GM21367 (cell line): Measurements from ENCODE around the gene NDRG2.
A peak's percentile ranks its signal among the peaks of the same experiment; 100 is the strongest.

ENCODE experiments used
- ATAC-seq: cut with Tn5 transposase; IDR thresholded peaks from one replicate; pipeline ENCODE4 v1.9.1; 2021; ENCODE audit not compliant: unreplicated experiment

Gene NDRG2

DNA sequence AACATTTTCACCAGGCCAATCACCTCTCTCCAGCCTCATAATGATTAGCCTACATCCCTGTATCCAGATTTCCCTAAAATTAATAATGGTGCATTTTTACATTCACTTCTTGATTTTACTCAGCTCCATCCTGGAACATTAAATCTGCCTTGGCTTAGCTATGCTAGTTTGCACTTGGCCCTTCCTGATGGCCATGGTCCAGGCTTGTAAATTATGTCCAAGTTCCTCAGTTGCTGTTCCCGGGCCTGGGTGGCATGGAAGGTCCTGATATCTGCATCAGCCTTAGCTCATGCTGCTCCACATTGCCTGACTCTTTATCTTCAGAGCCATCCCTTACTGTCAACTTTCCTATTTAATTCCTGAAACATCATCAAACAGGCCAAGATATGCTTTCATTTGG is 46.2 kb downstream of the NDRG2 start:
- no peak for ATAC-seq

DNA sequence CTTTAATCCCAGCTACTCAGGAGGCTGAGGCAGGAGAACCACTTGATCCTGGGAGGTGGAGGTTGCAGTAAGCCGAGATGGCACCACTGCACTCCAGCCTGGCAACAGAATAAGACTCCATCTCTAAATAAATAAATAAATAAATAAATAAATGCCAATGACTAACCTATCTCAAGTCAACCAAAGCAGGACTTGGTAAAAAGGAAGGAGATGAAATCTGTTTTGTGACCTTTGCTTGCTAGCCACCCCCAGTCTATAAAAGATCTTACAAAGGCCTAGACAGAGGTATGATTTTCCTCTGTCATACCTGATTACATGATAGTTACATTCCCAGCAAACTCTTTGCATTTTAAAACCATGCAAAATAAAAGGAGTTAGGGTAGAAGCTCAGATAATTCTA is 48.6 kb downstream of the NDRG2 start:
- ATAC-seq = no peak

DNA sequence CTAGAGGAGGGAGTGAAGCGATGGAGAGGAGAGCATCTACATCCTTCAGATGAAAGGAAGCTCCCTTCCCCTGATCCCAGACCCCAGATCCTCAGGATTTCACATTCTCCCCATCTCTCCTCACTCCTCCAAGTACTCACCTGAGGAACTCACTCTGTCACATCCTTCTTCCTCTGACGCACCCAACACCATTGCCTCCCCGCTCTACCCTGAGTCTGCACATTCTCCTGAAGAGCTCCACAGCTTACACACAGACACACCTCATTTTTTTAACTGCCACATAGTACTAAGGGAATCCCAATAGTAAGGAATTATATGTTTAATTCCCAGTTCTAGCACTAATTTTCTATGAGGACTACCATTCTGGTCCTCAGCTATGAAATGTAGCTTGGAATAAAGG is 51.4 kb downstream of the NDRG2 start:
- ATAC-seq = no peak

DNA sequence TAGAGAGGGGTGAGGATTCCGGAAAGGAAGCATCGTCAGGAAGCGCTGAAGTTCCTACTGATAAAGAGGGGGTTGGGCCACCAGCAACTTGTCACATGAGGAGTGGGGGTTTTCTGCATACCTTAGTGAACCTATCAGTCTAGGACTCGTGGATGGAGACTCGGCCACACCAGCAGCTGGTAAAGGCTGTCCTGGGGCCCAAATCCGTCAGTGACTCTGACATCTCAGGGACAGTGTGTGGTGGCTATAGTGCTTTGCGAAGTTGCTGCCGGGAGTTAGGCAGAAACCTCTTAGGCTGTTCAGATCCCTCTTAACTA is 53.2 kb downstream of the NDRG2 start:
- ATAC-seq = no peak

DNA sequence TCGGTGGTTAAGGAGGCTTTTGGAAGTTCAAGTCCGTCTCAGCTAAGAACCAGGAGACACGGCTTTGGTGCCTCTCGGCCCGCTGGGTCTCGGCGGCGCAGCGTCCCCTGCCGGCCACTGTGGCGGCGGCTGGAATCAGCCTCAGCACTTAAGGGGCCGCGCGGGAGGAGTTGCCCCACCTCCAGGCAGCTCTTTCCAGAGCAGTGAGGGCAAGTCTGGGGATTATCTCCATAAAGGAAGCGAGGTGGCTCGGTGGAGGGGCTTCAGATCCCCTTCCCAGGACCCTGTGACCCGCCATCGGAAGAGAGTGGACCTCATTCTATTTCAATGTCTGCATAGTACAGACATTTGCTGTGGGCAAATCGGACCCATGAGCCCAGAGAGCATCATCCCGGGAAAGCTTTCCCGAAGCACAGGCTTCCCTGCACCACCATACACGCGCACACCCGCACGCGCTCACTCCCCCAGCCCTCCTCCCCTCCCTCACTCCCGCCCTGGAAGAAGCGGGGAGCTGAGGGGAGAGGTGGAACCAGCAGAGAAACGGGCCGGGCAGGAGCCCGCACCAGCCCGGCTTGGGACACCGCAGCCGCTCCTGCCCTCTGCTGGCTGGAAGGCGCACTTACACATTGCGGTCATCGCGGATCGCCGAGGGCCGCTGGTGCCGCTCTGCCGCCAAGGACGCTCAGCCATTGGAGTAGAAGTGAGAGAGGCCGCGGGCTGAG is 53.7 kb downstream of the NDRG2 start:
- peak; percentile 85 for ATAC-seq

DNA sequence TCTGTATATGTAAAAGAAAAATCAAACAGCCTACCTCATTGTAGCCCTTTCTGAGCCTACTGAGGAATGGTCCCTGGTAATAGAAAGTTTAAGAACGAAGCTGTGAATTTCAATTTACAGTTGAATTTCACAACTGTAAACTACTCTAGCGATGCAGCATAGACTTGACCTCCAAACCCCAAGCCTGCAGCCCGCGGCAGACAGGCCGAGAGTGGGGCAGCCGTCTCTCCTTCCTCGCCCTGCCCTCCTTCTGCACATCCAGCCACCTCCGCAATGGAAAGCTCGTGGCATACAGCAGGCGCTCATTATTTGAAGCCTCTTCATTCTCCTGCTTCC is 54.2 kb downstream of the NDRG2 start:
- ATAC-seq = peak; percentile 11

DNA sequence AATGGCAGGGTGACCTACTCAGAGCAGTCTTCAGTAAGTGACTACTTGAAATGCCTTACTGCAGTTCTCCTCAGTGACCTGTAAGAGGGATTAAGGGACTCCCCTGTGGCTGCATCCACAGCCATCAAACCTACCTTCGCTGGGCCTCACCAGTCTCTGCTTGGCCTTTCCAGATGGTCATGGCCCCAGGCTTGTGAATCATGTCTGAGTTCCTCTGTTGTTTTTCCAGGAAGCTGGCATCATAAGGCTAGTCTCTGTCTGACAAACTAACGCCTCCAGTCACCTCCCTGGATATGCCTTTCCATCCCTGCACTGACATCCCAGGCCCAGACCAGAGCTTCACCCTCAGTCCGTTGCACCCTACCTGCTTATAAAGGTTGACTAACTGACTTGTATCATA is 55.5 kb downstream of the NDRG2 start:
- ATAC-seq = no peak
